Cardiac septum (tissue), 1 donor: ENCODE measurements around the gene PCSK2. TPM values are rescaled to one million over a fixed set of nuclear protein-coding genes. Genes with fewer than 3 reads are reported as not detected.
"Not testable (repeated sequence)": the region's sequence is repeated elsewhere in the genome, so short reads cannot be mapped to it uniquely, and the experiment has no call there.

Experiments
- DNase-seq: peaks from one replicate; pipeline ENCODE4 v3.0.0-alpha.2; 2020; ENCODE audit warnings: low spot score
- intact Hi-C: fragments of 100-400 bp; cut with DNase I; formaldehyde crosslinking; loops from one replicate; pipeline ENCODE4 v1.14.0; 2022
- long read RNA-seq: library from polyadenylated mRNA; unstranded; transcript quantifications from one replicate; pipeline ENCODE4 v2.0.0, GENCODE V29; 2021
- total RNA-seq: library from RNA; stranded (reverse); fragmentation: NEBNext Ultra II Directional; extraction: Animal tissue kit (Norgen Biotek cat#: 25700); gene quantifications from one replicate; pipeline ENCODE4 v1.2.1, GENCODE V29; 2021
- donor health status: DM: no; HTN: no; CAD: no.

The PCSK2 gene
- 0.35 TPM for total RNA-seq
- long read RNA-seq, result 0 reads

DNA sequence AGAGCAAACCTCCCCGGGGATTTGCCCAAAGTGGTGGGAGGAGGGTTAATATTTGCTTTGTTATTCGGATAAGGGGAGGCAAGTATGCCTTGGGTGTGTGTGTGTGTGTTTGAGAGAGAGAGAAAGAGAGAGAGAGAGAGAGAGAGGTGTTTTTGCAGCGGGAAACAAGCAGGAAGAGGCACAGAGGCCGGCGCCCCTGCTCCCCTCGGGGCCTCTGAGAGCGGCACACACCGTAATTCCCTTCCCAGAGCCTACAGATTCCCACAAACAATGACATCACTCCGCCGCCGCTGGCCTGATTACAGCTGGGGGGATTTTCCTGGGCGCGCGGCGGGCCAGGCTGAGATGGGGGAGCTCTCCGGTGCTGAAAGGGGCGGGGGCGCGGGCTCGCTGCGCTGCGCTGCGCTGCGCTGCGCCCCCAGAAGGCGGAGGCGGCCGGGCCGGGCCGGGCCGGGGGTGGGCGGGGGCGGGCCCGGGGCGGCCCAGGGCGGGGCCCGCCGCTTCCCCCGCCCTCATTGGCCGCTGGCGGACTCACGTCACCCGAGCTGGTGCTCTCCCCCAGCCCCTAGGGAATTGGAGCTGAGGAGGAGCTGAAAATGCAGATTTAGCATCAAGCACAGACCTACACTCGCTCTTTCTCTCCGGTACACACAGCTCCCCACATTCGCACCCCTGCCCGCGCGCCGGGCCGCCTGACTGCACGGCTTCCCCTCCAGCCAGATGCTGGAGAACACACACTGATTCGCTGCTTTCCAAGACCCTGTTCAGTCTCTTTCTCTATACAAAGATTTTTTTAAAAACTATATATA lies at the start of gene PCSK2:
PCSK2 (plus strand) TSS at position 631 of the 809 bp plus-strand sequence. CDS start 266 bp downstream, outside the sequence.
- DNase-seq, result no peak
- intact Hi-C loops, result no loop called here

- intact Hi-C loops, result no loop called here
- no peak for DNase-seq
Observed at GRCh38 chr20:17177341-17177740, 49.5 kb upstream of the PCSK2 start.

- intact Hi-C loops, result no loop called here
- no peak for DNase-seq
Observed at GRCh38 chr20:17179840-17180239, 47.0 kb upstream of the PCSK2 start.

- intact Hi-C loops, result no loop called here
- DNase-seq, result no peak
Observed at GRCh38 chr20:17189976-17190695, 36.7 kb upstream of the PCSK2 start.

DNA sequence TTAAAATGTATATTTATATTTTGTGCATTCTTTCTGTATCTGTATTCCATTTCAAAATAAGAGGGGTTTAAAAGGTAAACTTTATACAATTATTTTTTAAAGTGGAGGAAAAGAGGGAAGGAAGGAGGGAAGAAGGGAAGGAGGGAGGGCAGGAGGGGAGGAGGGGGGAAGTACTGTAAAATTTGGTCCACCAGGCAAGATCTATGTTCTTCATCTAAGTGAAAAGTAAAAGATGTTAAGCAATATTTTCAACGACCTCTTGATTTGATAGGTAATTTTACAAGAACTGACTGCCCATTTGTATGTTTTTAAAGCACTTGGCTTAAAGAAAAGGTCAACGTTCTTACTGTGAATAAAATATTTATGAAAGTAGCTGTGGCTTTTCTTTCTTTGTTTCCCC lies 29.8 kb upstream of the PCSK2 start:
- intact Hi-C loops, result no loop called here
- DNase-seq, result no peak

DNA sequence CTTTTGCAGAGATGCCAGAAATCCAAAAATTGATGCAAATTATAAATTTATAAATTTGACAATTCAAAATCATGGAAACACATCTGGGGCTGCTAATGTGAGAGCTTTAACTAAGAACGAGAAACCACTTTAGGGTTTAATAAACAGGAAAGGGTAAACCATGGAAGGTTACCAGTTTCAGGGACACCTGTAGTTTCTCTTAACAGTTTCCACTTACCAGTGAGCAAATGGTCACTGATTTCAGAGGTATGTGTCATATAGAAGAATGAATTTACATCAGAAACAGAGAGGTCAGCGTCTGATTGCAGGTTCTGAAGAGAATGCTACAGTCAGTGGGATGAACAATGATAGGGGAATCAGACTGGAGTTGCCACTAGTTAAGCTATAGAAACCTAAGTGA lies 24.8 kb upstream of the PCSK2 start:
- intact Hi-C loops, result no loop called here
- no peak for DNase-seq

DNA sequence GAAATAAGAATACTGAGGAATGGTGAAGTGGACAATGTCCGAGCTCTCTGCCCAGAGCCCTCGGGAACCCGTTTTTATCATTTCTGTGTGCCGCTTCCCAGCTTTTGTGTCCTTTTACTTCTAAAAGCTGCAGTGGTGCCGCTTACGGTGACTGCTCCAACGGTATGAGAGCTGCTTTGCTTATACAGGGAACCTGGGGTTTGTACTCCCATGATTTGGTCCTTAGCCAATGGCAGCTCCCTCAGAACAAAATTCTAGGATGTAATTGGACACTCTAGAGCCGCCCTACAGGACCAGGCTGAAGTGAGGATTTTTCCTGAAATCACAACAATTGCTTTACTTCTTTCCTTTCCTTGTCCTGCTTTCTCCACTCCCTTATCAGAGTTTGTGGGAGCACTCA lies 24.2 kb upstream of the PCSK2 start:
- DNase-seq, result no peak
- intact Hi-C loops, result no loop called here

DNA sequence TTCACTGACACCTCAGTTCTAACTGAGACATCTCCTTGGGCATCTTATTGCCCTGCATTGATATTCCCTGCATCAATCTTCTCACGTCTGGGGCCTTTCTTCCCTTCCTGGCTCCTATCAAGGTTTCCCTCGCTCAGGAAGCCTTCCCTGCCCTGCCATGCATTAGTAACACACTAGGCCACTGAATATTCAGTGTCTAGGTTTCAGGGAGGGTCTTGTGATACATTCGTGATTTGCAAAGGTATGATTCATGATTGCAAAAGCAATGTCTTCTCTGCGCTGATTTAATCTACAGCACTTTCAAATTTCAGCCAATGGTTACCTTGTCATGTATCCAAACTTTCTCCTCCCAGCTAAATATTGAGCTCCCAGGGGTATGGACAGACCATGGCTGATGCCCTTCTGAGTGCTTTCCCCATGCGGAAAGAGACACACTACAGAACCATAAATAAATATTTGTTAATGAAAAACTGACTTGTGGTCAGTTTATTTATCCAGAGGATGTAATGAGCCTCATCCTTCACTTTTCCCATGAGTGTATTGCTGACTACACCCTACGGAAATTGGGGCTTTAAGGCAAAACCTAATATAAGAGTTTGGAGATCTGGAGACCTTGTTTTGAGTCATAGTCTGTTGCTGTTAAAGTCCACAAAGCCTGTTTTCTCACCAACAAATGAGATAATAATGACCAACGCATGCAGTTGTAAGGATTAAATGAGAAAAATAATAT lies 21.6 kb upstream of the PCSK2 start:
- intact Hi-C loops, result no loop called here
- no peak for DNase-seq

DNA sequence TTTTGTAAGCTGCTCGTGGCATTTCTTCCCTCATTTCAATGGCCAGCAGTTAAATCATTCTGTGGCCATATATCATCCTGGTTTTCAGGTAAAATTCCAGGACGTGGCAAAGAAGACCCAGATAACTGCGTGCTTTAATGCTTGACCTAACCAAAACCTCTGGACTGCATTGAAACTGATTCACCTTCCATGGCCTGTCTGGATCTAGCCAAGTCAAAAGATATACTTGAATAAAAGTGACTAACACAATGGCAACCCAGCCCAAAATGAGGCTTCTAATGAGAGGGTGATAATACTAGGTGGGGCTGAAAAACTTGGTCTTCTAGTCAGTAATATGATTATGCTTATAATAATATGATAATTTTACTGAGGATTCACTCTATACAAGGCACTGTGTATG lies 16.5 kb upstream of the PCSK2 start:
- no peak for DNase-seq
- intact Hi-C loops, result no loop called here

GRCh38 chr20:17210983-17211382 lies 15.9 kb upstream of the PCSK2 start:
- intact Hi-C loops, result no loop called here
- DNase-seq, result no peak

DNA sequence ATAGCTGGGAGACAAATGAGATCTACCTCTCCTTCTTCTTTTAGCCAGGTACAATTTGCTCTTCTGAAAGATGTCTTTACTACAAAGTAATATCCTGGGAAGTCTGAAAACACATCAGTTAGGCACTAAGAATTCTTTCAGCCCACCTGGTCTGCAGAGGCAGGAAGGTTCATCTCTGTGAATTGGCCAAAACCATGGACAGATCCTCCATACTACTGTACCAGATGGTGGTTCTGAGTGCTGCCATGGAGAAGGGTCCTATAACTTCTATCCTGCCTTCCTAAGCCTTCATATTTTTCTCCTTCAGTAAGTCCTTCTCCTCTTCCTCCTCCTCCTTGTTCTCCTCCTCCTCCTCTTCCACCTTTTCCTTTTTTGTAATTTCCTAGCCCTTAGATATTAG lies 11.7 kb upstream of the PCSK2 start:
- intact Hi-C loops, result no loop called here

GRCh38 chr20:17219856-17220255 lies 7.0 kb upstream of the PCSK2 start:
- intact Hi-C loops, DNase-seq: not testable (repeated sequence)

More for the DNA sequence above, 11.7 kb upstream of the PCSK2 start:
- no peak for DNase-seq

GRCh38 chr20:17223553-17223952 lies 3.3 kb upstream of the PCSK2 start:
- no peak for DNase-seq
- intact Hi-C loops, result no loop called here

GRCh38 chr20:17225851-17226409 lies 910 bp upstream of the PCSK2 start:
- intact Hi-C loops, result no loop called here

DNA sequence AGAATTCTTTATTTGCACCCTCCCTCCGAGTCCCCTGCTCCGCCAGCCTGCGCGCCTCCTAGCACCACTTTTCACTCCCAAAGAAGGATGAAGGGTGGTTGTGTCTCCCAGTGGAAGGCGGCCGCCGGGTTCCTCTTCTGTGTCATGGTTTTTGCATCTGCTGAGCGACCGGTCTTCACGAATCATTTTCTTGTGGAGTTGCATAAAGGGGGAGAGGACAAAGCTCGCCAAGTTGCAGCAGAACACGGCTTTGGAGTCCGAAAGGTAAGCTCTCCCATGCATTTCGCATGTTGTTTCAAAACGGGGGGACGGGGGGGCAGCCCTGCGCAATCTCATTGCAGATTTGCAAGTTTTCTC lies 357 bp downstream of the PCSK2 start:
- DNase-seq, result no peak
- intact Hi-C loops, result no loop called here

More at GRCh38 chr20:17225851-17226409, 910 bp upstream of the PCSK2 start:
- no peak for DNase-seq

DNA sequence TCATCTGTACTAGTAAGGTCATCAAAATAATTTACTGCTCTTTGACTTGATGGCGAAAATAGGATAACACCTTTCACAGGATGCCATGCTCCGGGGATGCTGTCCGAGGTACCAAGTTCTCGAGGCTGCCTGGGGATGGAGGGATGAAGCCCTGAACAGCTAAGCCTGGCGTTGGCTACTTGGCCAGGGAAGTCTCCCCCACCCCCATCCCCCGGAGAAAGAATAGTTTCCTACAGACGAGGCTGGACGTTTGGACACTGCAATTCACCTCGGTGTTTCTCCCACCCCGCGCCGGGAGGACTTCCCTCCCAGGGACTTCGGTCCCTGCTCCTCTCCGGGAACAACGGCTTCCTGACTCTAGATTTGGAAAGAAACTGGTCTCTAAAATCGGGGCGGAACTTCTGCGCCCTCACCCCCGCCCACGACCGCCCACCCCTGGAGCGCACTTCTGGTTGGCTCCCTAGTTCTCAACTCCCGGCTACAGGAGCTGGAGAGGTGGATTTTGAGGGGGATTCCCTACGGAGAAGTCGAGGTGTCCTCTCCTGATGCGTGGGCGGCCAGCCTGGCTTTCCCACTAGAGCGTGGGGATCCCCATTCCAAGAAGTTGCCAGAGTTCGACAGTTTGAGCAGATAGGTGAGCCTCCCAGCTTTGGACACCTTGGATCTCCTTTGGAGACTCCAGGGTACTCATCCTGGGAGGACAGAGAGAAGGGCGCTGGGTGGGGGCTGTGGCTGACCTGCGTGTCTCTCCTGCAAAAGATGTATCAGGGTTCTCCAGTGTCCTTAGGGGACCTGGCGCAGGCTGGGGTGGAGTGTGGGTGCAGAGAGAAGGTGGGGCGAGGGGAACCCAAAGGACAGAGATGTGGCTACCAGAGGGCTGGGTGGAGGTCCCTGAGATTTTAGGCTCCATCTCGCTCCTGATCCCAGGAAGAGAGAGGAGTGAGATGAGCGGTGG lies 1.1 kb downstream of the PCSK2 start:
- intact Hi-C loops, result no loop called here
- DNase-seq, result no peak

DNA sequence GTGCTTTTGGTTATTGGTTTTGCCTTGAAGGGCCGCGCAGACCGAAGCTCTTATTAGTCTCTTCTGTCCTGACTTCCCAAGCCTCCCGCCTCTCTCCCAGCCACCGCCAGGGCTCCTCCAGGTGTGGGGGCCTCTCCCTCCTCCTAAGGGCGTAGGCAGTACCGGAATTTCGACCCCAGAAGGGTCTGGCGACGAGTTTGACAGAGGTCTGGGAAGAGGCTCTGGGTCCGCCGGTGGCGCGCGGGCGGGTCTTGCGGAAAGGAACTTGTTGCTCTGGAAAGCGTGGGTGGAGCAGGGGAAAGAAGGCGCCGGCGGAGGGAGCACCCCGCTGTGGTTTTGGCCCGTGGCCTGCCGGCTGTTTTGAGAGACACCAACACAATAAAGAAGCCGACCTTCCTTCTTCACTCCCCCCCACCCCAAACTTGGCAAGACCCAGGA lies 1.8 kb downstream of the PCSK2 start:
- intact Hi-C loops, result no loop called here
- DNase-seq, result no peak

- DNase-seq, result no peak
- intact Hi-C loops, result no loop called here
Observed at GRCh38 chr20:17229256-17229655, 2.4 kb downstream of the PCSK2 start.

GRCh38 chr20:17233626-17234025 lies 6.8 kb downstream of the PCSK2 start:
- intact Hi-C loops, result no loop called here
- DNase-seq, result no peak
